ENCODE measurements around the gene CDKN1A. TPM values are rescaled to one million over a fixed set of nuclear protein-coding genes. Genes with fewer than 3 reads are reported as not detected.

Gene CDKN1A
- total RNA-seq, 3 donors from 2014 or later (not counting 1 experiment from before 2014, with no cell fraction given), result 19.1 to 40.7 (median 25.4) TPM

DNA sequence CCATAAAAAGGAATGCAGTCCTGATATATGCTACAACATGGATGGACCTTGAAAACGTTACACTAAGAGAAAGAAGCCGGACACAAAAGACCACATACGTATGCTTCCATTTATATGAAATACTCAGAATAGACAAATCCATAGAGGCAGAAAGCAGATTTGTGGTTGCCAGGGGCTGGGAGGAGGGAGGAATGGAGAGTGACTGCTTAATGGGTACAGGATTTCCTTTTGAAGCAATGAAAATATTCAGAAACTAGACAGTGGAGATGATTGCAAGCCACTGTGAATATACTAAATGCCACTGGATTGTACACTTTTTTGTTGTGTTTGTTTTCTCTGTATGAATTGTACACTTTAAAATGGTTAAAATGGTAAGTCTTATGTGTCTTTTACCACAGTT is 29.4 kb upstream of the CDKN1A start:
- peaks cover 9 to 22% of the 10 kb centered on the region in 2 donors for H3K27me3 Mint-ChIP-seq (ENCODE audit: low read depth in 2 of 2)
- TF ChIP-seq, protein P1, sequence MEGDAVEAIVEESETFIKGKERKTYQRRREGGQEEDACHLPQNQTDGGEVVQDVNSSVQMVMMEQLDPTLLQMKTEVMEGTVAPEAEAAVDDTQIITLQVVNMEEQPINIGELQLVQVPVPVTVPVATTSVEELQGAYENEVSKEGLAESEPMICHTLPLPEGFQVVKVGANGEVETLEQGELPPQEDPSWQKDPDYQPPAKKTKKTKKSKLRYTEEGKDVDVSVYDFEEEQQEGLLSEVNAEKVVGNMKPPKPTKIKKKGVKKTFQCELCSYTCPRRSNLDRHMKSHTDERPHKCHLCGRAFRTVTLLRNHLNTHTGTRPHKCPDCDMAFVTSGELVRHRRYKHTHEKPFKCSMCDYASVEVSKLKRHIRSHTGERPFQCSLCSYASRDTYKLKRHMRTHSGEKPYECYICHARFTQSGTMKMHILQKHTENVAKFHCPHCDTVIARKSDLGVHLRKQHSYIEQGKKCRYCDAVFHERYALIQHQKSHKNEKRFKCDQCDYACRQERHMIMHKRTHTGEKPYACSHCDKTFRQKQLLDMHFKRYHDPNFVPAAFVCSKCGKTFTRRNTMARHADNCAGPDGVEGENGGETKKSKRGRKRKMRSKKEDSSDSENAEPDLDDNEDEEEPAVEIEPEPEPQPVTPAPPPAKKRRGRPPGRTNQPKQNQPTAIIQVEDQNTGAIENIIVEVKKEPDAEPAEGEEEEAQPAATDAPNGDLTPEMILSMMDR (IDR thresholded peaks at IDR 0.05), result no peak
- Histone ChIP-seq H3K4me1 (ENCODE audit: control insufficient read depth, insufficient read depth, low read length) (peaks cover 11% of the 10 kb centered on the region), H3K4me3 (ENCODE audit: low read length) (no peak overlapping the region), H3K27me3 (ENCODE audit: control insufficient read depth, insufficient read depth, low read length) (no peaks in the 10 kb centered on the region), H3K27ac (ENCODE audit: low read length) (no peak overlapping the region), H3K9me3 (ENCODE audit: control insufficient read depth, insufficient read depth, low read length) (no peaks in the 10 kb centered on the region), H3K36me3 (ENCODE audit: control insufficient read depth, insufficient read depth, low read length) (no peaks in the 10 kb centered on the region)
- H3K36me3 Mint-ChIP-seq, result no peaks in the 10 kb centered on the region
- H3K9me3 Mint-ChIP-seq, result no peaks in the 10 kb centered on the region
- ATAC-seq (no peak), DNase-seq (no peak)
- H3K4me3 Mint-ChIP-seq, result no peak overlapping the region
- no peaks in the 10 kb centered on the region for H3K4me1 Mint-ChIP-seq
- intact Hi-C loops (cut with micrococcal nuclease), result no loop called here
- H3K27ac Mint-ChIP-seq, result no peak overlapping the region
- 96% methylated on average over 3 of the region's 3 CpGs for WGBS (ENCODE audit: insufficient coverage)

DNA sequence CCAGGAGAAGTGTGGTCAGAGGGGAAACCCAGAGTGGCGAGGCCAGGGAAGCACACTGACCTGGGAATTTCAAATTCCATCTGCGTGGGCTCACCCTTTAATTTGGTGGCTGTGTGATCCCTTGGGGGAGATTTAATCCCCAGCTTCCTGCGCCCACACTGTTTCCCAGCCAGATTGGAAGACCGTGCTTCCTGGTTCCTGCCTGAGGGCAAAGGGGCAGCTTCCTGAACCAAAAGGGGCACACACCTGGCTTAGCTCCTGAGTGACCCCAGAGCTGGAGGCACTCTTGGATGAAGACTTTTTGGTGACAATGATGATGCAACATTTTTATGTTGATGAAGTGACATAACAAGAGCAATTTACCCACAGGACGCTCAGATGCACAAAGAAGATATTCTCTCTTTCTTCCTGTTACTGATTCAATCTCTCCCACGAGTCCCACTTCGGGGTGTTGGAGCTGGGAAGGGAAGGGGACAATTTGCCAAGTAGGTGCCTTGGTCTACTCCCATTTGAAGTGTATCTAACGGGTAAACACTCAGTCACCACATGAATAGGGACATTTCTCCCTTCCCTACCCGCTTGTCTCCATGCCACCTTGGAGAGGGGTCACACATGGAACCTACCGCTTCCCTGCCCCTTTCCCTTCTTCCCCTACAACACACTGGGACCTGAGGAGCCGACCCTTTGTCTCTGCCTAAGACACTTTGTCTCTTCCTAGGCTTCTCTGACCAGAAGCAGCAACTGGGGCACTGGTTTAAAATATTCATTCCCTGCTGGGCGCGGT is 28.6 kb upstream of the CDKN1A start:
- Histone ChIP-seq H3K4me1 (ENCODE audit: control insufficient read depth, insufficient read depth, low read length) (peaks cover 11% of the 10 kb centered on the region), H3K9me3 (ENCODE audit: control insufficient read depth, insufficient read depth, low read length) (no peaks in the 10 kb centered on the region), H3K27ac (ENCODE audit: low read length) (no peak overlapping the region), H3K36me3 (ENCODE audit: control insufficient read depth, insufficient read depth, low read length) (no peaks in the 10 kb centered on the region), H3K4me3 (ENCODE audit: low read length) (no peak overlapping the region), H3K27me3 (ENCODE audit: control insufficient read depth, insufficient read depth, low read length) (no peaks in the 10 kb centered on the region)
- no peaks in the 10 kb centered on the region for H3K36me3 Mint-ChIP-seq
- H3K4me3 Mint-ChIP-seq, result no peak overlapping the region
- no peaks in the 10 kb centered on the region for H3K9me3 Mint-ChIP-seq
- TF ChIP-seq, protein P1 (IDR thresholded peaks at IDR 0.05), result no peak
- no peaks in the 10 kb centered on the region for H3K4me1 Mint-ChIP-seq
- intact Hi-C loops (cut with micrococcal nuclease), result no loop called here
- H3K27ac Mint-ChIP-seq, result no peak overlapping the region
- DNase-seq (no peak), ATAC-seq (no peak)
- 80% methylated on average over 10 of the region's 13 CpGs for WGBS (ENCODE audit: insufficient coverage)
- peaks cover 9 to 22% of the 10 kb centered on the region in 2 donors for H3K27me3 Mint-ChIP-seq (ENCODE audit: low read depth in 2 of 2)

DNA sequence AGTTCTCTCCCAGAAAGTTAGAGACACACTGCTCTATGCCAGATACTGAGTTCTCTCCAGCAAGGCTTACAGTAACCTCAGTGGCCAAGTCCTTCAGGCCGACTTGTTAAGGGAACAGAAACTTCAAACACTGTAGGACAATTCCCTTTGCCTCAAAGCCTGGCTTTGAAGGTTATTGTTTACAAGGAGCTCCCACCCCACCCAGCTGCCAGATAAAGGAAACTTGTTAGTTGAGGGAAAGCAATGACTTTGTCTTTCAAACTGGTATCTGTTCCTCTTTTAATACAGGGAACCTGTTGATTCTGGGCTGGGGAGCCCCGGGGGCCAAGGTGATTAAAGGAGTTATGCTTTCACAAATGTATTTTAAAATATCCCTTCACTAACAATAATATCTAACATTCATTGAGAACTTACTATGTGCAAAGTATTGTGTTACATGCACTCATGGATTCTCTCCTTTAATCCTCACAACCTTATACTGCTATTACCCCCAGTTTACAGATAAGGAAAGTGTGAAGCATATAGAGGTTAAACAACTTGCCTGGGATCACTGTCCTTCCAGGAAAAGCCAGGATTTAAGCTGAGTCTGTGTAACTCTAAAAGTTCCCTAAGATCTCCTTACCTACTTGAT is 27.6 kb upstream of the CDKN1A start:
- intact Hi-C loops (cut with micrococcal nuclease), result no loop called here
- Mint-ChIP-seq H3K9me3 (no peaks in the 10 kb centered on the region), H3K4me1 (no peaks in the 10 kb centered on the region), H3K27me3 (ENCODE audit: low read depth in 2 of 2) (peaks cover 13 to 23% of the 10 kb centered on the region in 2 donors), H3K27ac (no peak overlapping the region), H3K36me3 (no peaks in the 10 kb centered on the region), H3K4me3 (no peak overlapping the region)
- no peaks in the 10 kb centered on the region for H3K27me3 ChIP-seq (ENCODE audit: control insufficient read depth, insufficient read depth, low read length)
- H3K4me3 ChIP-seq (ENCODE audit: low read length), result no peak overlapping the region
- no peak for DNase-seq
- WGBS (ENCODE audit: insufficient coverage), result 22% methylated on average over 1 of the region's 2 CpGs
- TF ChIP-seq, protein P1 (IDR thresholded peaks at IDR 0.05), result no peak
- H3K9me3 ChIP-seq (ENCODE audit: control insufficient read depth, insufficient read depth, low read length), result no peaks in the 10 kb centered on the region
- H3K4me1 ChIP-seq (ENCODE audit: control insufficient read depth, insufficient read depth, low read length), result peaks cover 11% of the 10 kb centered on the region
- no peak overlapping the region for H3K27ac ChIP-seq (ENCODE audit: low read length)
- ATAC-seq, result no peak
- no peaks in the 10 kb centered on the region for H3K36me3 ChIP-seq (ENCODE audit: control insufficient read depth, insufficient read depth, low read length)

Data from natural killer cell (primary cell).